NCI-H524 treated with DMSO at 0.1 percent for 48 hours (cell line): ENCODE results near the gene ITFG2.
"Not testable (repeated sequence)": the region's sequence is repeated elsewhere in the genome, so short reads cannot be mapped to it uniquely, and the experiment has no call there.

Experiments
- DNase-seq: peaks from one replicate; lab custom pipeline; 2025; lab: John Stamatoyannopoulos, UW

ITFG2 gene

GRCh38 chr12:2812290-2813213, at the start of gene ITFG2:
ITFG2 (plus strand) TSS chr12:2812668; CDS start chr12:2812761, 93 bp downstream.
- peak; percentile 89 for DNase-seq

- no peak for DNase-seq
Observed at GRCh38 chr12:2764398-2764797, 48.1 kb upstream of the ITFG2 start.

GRCh38 chr12:2765052-2765451, 47.4 kb upstream of the ITFG2 start:
- no peak for DNase-seq

GRCh38 chr12:2765608-2766007, 46.9 kb upstream of the ITFG2 start:
- DNase-seq = no peak

GRCh38 chr12:2768224-2768961, 44.1 kb upstream of the ITFG2 start:
- DNase-seq = no peak

- no peak for DNase-seq
Observed at GRCh38 chr12:2769866-2770533, 42.5 kb upstream of the ITFG2 start.

GRCh38 chr12:2770544-2770943, 41.9 kb upstream of the ITFG2 start:
- not testable (repeated sequence) for DNase-seq

- no peak for DNase-seq
Observed at GRCh38 chr12:2772370-2772769, 40.1 kb upstream of the ITFG2 start.

GRCh38 chr12:2773199-2773875, 39.1 kb upstream of the ITFG2 start:
- DNase-seq = no peak

GRCh38 chr12:2775431-2775830, 37.0 kb upstream of the ITFG2 start:
- DNase-seq = no peak

GRCh38 chr12:2776129-2776806, 36.2 kb upstream of the ITFG2 start:
- DNase-seq = no peak

- DNase-seq = no peak
Observed at GRCh38 chr12:2779281-2779680, 33.2 kb upstream of the ITFG2 start.

GRCh38 chr12:2783936-2784600, 28.4 kb upstream of the ITFG2 start:
- DNase-seq = peak; percentile 8

- no peak for DNase-seq
Observed at GRCh38 chr12:2785017-2785416, 27.5 kb upstream of the ITFG2 start.

GRCh38 chr12:2791089-2791488, 21.4 kb upstream of the ITFG2 start:
- no peak for DNase-seq

- no peak for DNase-seq
Observed at GRCh38 chr12:2792671-2793500, 19.6 kb upstream of the ITFG2 start.

GRCh38 chr12:2793561-2793960, 18.9 kb upstream of the ITFG2 start:
- no peak for DNase-seq

- no peak for DNase-seq
Observed at GRCh38 chr12:2794191-2794735, 18.2 kb upstream of the ITFG2 start.

GRCh38 chr12:2794736-2795289, 17.7 kb upstream of the ITFG2 start, which contains the start of gene FKBP4:
FKBP4 (plus strand) TSS chr12:2794970; CDS start chr12:2795140, 170 bp downstream.
- DNase-seq = peak; percentile 15
